LNCaP clone FGC (cell line): ENCODE data around the gene DEPP1.
A peak's percentile ranks its signal among the peaks of the same experiment; 100 is the strongest.

Experiments
- DNase-seq: peaks from one replicate; pipeline ENCODE4 v3.0.0-alpha.2; 2011; ENCODE audit warnings: low read depth
- H3K4me3 ChIP-seq: 2 replicates; pipeline ENCODE4 v1.5.1; 2011; ENCODE audit warnings: mild to moderate bottlenecking, low read depth, low read length, control low read depth
- TF ChIP-seq, protein P1 (sequence below): IDR thresholded peaks from 2 replicates; pipeline ENCODE4 v1.5.1; 2012; ENCODE audit warnings: mild to moderate bottlenecking; ENCODE audit not compliant: control insufficient read depth, insufficient read depth; ENCODE audit errors: extremely low read depth

Gene DEPP1

DNA sequence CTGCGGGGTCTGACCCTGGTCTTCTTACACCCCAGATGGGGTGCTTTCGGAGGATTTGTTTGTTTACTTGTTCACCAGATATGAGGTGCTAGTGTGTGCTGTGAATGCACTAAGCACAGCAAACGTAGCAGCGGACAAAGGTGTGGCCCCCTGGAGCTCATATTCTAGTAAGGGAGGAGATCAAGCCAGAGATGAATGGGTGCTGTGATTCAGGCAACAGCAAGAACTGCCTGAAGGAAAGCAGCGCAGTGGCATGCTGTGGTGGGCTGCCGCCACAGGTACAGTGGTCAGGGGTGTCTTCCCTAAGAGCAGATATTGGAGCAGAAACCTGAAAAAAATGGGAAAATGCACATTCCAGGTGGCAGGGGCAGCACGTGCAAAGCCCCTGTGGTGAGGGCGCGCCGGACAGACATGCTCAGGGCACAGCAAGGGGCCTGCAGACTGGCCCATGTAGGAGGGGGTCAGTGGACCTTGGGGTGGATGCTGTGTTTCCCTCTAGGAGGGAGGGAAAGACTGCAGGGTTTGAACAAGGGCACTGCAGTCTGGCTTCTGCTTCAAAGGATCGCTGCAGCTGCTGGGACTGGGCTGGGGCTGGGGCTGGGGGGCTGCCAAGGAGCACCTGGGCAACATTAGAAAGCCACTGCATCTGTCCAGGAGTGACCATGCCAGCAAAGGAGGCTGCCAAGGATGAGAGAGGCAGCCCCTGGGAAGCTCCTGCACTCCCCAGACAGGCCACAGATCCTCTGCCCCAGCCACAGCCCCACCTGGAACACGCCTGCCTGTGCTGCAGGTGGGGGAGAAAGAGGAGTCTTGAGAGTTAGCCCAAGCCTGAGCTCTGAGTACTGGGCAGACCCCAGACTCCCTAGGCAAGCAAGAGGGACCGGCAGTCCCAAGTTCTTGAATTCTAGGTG lies 927 bp upstream of the DEPP1 start:
- H3K4me3 ChIP-seq, result no peak overlapping the region
- no peak for DNase-seq
- TF ChIP-seq, protein P1, sequence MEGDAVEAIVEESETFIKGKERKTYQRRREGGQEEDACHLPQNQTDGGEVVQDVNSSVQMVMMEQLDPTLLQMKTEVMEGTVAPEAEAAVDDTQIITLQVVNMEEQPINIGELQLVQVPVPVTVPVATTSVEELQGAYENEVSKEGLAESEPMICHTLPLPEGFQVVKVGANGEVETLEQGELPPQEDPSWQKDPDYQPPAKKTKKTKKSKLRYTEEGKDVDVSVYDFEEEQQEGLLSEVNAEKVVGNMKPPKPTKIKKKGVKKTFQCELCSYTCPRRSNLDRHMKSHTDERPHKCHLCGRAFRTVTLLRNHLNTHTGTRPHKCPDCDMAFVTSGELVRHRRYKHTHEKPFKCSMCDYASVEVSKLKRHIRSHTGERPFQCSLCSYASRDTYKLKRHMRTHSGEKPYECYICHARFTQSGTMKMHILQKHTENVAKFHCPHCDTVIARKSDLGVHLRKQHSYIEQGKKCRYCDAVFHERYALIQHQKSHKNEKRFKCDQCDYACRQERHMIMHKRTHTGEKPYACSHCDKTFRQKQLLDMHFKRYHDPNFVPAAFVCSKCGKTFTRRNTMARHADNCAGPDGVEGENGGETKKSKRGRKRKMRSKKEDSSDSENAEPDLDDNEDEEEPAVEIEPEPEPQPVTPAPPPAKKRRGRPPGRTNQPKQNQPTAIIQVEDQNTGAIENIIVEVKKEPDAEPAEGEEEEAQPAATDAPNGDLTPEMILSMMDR, result no peak

DNA sequence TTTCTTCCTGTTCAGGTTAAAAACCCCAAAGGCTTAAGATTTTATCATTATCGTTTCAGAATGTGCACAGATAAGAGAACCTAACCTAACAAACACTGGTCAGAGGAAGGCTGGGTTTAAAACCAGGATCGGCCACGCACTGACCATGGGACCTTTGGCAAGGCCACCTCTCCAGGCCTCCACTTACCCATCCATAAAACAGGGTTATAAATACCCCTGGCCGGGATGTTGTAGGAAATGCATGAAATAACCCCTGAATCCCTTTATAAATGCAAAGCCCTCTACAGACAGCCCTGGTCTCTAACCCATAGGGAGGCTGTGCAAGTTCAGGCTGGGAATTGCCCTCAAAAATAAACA lies 418 bp downstream of the DEPP1 start:
- TF ChIP-seq, protein P1, result no peak
- no peak for DNase-seq
- H3K4me3 ChIP-seq, result peak overlapping the region; percentile 50

DNA sequence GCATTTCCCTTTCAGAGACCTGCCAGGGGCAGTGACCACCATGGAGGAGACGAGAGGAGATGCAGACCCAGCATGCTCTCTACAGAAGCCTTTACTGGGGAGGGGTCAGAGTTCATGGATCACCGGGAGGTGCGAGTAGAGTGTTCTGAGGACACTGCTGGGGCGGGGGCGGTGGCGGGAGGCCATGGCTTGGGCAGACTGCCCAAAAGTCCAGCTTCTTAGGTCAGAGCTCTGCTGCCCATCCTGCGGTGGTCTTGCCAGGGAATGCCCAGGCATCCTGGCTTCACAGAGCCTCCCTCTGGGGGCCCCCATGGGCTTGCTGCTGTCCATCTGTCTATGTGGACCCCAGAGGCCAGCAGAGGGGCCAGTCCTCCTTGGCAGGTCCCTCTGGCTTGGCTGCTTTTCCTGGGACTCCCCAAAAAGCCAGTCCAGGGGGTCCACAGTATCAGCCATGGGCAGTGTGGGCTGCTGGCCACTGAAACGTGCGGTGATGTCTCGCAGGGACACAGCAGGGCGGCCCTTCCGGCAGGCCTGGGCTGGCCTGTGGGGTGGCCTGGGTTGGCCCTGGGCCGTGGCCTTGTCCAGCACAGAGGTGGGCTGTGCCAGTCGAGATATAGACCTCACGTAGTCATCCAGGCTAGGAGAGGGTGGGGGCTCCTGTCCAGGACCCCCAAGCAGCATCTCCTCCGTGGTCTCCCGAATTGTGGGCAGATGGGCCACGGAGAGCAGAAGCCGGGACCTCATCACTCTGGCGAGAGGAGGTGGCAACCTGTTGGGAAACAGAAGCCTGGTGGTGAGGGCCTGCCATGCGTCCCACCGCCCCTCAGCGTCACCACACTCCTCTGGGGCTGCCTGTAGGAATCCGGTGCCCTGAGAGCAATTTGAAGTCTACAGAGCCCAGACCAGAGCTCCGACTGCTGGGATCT lies 1.1 kb downstream of the DEPP1 start:
- TF ChIP-seq, protein P1, result no peak
- DNase-seq, result no peak
- peak overlapping the region; percentile 50 for H3K4me3 ChIP-seq

DNA sequence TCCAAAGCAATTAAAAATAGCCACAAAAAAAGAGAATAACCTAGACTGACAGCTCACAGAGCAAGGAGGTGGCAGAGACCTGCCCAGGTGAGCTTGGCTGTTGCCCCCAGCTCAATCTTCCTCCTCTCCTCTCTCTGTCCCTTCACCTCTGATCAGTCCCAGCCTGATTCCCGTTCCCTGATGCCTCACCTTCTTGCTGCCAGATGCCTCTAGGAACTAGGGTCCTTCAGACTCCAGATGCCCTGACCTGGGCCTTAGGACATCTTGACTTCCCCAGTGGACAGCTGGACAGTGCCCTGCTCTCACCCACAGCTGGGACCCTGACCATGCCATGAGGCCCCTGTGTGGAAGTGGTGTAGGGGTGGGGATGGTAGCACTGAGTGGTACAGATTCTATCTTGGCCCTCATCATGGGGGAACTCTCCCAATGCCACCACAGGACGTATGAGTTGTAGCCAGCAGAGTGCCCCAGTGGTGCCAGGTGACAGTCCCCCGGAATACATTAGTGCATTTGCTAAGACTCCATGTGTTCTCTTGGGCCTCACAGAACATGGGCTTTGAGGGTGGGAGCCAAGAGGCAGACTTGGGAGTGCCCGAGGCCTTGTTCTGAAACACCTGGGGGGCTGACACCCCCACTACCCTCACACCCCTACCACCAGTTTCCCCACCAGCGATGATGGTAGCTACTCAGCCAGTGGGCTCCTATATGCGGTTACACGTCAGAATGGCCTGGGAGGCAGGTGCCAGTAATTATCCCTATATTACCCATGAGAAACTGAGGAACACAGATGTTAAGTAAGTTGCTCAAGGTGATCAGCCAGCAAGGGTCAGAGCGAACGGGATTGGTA lies 2.0 kb downstream of the DEPP1 start:
- no peak for DNase-seq
- H3K4me3 ChIP-seq, result no peak overlapping the region
- TF ChIP-seq, protein P1, result no peak

DNA sequence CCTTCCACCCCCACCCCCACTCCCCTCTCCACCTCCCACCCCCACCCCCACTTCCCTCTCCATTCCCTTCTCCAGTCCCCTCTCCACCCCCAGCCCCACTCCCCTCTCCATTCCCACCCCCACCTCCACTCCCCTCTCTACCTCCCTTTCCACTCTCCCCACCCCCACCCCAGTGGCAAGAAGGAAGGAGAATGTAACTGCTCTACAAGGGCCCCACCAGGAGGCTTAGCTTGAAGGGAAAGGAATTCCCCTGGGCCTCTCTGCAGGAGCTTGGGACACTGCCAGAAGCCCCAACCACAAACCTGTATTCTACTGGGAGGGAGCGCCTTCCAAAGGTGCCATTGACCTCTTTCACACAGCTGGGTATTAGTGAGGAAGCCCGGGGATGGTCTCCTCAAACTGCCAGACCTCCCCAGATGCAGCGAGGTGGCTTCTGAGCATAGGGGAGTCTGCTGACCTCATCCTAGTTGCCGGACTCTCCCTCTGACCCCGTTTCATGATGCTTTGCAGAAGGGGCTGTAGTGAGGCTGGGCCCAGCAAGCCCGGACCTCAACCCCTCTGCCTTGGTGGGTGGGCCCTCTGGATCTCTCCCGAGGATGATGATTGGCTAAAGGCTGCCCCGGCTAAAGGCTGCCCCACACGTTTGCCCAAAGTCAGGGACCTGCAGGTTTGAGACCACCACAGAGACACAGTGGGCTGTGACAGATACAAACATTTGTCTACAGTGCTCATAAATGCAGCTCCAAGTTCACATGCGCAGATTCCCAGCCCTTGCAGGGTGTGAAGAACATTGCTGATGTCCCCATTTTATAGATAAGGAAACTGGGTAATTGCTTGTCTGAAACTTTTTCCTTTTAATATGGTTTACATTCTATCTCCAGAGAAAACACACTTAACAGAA lies 2.9 kb downstream of the DEPP1 start:
- H3K4me3 ChIP-seq, result no peak overlapping the region
- TF ChIP-seq, protein P1, result no peak
- DNase-seq, result no peak
